ENCODE results near the gene C2orf80.

- TF ChIP-seq CTCF (conservative IDR thresholded peaks at IDR 0.05 in 1 of 2, IDR thresholded peaks at IDR 0.05 in 1 of 2; ENCODE audit: extremely low read depth in 1 of 2, insufficient read depth in 1 of 2, low read depth in 1 of 2, low read length in 2 of 2), result no peak
- no peak for TF ChIP-seq EZH2 (IDR thresholded peaks at IDR 0.05; ENCODE audit: borderline replicate concordance, low read length)
Measured at GRCh38 chr2:208174144-208174543, 15.7 kb downstream of the C2orf80 start.

Data from mammary epithelial cell (primary cell).